ENCODE results near the gene BICRAL. TPM values are rescaled to one million over a fixed set of nuclear protein-coding genes. Genes with fewer than 3 reads are reported as not detected.
"Not testable (repeated sequence)": the region's sequence is repeated elsewhere in the genome, so short reads cannot be mapped to it uniquely, and the experiment has no call there.

The BICRAL gene
- 6.2 and 6.7 TPM in 2 replicates for total RNA-seq
- long read RNA-seq, partial matches to known transcripts: 0 of 2 reads
- long read RNA-seq, other reads (novel, unspliced or antisense): 2 of 2 reads

DNA sequence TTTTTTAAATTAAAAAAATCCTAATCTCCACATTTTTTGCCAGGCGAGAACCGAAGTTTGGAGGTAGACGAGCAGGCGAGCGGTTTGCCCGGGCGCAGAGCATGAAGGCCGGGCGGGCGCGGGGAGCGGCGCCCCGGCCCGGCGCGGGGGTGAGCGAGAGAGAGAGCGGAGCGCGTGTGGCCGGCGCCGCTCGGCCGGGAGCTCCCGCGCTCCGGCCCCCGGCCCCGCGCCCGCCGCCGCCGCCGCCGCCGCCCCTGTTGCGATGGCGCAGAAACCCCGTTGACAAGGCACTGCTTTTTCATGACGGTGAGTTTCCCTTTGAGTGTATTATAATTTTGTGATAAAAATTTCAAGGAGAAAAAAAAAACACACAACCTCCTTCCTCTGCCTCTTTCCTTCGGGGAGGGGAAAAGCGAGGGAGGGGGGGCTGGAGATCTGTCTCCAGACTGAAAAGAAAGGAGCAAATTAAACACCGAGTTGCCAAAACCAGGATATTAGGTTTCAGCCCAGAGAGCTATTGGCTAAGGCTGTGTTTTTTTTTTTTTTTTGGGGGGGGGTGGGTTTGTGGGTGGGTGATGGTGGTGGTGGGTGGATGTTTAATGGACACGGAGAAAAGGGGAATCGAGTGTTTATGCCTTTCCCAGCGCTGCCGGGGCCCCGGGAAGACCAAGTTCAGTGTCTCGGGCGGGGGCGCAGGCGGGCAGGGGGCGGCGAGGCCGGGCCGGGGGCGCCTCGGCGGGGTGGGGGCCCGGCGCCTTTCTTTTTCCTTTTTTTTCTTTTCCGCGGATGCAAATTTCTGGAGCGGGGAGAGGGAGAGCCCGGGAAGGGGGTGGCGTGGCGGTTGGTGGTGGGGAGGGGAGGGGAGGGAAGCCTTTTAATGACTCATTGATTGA lies at the start of gene BICRAL:
BICRAL (plus strand) TSS at position 257 of the 893 bp plus-strand sequence. CDS start 39,971 bp downstream, outside the sequence.
- Mint-ChIP-seq H3K36me3 (ENCODE audit: low read depth) (peaks cover 6% of the 10 kb centered on the region), H3K4me3 (peak within 1 kb of the TSS; percentile 99), H3K27ac (ENCODE audit: unreplicated experiment) (peak within 1 kb of the TSS; percentile 99), H3K9me3 (no peaks in the 10 kb centered on the region), H3K4me1 (peaks cover 13% of the 10 kb centered on the region), H3K27me3 (ENCODE audit: low read depth) (peaks cover 5% of the 10 kb centered on the region)
- peak; percentile 65 for DNase-seq (ENCODE audit: low read depth, low spot score)
- TF ChIP-seq, protein P1, sequence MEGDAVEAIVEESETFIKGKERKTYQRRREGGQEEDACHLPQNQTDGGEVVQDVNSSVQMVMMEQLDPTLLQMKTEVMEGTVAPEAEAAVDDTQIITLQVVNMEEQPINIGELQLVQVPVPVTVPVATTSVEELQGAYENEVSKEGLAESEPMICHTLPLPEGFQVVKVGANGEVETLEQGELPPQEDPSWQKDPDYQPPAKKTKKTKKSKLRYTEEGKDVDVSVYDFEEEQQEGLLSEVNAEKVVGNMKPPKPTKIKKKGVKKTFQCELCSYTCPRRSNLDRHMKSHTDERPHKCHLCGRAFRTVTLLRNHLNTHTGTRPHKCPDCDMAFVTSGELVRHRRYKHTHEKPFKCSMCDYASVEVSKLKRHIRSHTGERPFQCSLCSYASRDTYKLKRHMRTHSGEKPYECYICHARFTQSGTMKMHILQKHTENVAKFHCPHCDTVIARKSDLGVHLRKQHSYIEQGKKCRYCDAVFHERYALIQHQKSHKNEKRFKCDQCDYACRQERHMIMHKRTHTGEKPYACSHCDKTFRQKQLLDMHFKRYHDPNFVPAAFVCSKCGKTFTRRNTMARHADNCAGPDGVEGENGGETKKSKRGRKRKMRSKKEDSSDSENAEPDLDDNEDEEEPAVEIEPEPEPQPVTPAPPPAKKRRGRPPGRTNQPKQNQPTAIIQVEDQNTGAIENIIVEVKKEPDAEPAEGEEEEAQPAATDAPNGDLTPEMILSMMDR (conservative IDR thresholded peaks at IDR 0.05): no peak

- H3K4me3 Mint-ChIP-seq; DNase-seq (ENCODE audit: low read depth, low spot score); H3K27ac Mint-ChIP-seq (ENCODE audit: unreplicated experiment); H3K4me1 Mint-ChIP-seq; H3K9me3 Mint-ChIP-seq; H3K36me3 Mint-ChIP-seq (ENCODE audit: low read depth): not testable (repeated sequence)
- peaks cover 10% of the 10 kb centered on the region for H3K27me3 Mint-ChIP-seq (ENCODE audit: low read depth)
Observed at GRCh38 chr6:42733867-42734481, 47.9 kb upstream of the BICRAL start.

DNA sequence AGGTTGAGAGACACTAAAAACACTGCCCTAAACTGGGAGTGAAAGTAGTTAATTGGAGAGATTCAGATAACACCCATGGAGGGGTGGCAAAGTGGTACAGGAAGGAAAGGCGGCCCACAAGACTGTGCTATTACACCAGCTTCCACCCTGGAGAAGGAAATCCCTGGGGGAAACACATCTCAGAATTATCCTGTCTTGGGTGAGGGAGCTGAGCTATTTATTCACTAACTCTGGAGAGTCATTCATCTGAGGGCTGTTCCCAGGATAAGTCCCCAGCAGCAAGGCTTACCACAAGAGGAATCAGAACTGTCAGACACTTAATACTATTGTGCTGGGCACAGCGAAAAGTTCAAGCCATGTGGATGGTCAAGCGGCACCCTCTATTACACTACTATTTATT lies 45.9 kb upstream of the BICRAL start:
- H3K27ac Mint-ChIP-seq (ENCODE audit: unreplicated experiment): no peak overlapping the region
- no peaks in the 10 kb centered on the region for H3K4me1 Mint-ChIP-seq
- no peaks in the 10 kb centered on the region for H3K9me3 Mint-ChIP-seq
- DNase-seq (ENCODE audit: low read depth, low spot score): no peak
- H3K27me3 Mint-ChIP-seq (ENCODE audit: low read depth): peaks cover 14% of the 10 kb centered on the region
- H3K4me3 Mint-ChIP-seq: no peak overlapping the region
- no peaks in the 10 kb centered on the region for H3K36me3 Mint-ChIP-seq (ENCODE audit: low read depth)
- TF ChIP-seq, protein P1 (conservative IDR thresholded peaks at IDR 0.05): no peak

DNA sequence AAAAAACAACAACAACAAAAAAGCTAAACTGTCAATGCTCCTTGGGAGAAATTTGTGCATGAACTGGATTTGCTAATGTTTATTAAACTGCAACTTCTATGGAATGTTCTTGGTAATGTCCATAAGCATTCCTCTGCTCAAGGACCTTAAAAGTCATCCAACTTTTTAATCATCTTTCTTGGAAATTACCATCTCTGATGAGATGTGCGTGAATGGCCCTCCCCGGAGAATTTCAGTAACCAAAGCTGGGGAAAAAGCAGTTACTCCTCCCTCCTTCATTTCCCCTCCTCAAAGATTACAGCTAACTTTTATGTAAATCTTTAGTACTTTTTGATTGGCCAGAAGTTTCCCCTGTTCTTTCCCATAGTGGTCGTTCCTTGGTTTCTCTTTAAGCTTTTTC lies 41.1 kb upstream of the BICRAL start:
- Mint-ChIP-seq H3K4me1 (peaks cover 18% of the 10 kb centered on the region), H3K9me3 (no peaks in the 10 kb centered on the region), H3K27ac (ENCODE audit: unreplicated experiment) (no peak overlapping the region), H3K27me3 (ENCODE audit: low read depth) (peaks cover 14% of the 10 kb centered on the region), H3K4me3 (peak overlapping the region; percentile 56), H3K36me3 (ENCODE audit: low read depth) (peaks cover under 1% of the 10 kb centered on the region)
- DNase-seq (ENCODE audit: low read depth, low spot score): no peak
- TF ChIP-seq, protein P1 (conservative IDR thresholded peaks at IDR 0.05): no peak

DNA sequence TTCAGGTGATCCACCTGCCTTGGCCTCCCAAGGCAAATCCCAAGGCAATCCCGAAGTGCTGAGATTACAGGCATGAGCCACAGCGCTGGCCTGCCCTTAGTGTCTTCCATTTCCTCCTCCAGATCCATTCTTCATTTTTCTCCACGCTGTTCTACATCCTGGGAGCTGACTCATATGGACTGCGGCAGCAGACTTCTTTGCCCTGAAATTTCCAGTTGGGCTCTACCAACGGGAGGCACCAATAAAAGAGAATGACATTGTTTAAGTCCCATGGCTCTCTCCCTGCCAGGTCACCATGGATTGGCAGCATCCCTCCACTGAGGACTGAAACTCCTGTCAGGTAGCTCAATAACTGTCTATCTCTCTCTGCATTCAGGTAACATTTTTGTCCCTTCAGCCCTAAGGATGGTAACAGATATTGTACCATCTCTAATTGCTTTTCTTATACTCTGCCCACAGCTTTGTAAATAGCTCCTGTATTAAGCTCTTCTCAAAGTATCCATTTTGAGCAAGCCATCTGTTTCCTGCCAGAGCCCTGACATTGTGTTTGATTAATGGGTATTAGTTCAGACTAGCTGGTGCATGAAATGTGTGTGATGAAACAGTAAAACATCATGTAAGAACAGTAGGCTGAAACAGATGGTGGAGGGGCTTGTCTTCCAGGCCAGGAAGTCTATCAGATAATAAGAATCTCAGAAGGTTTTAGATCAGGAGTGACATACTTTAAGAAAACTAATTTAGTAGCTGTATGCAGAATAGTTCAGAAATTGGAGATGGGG lies 39.5 kb upstream of the BICRAL start:
- no peak for DNase-seq (ENCODE audit: low read depth, low spot score)
- TF ChIP-seq, protein P1 (conservative IDR thresholded peaks at IDR 0.05): no peak
- no peaks in the 10 kb centered on the region for H3K9me3 Mint-ChIP-seq
- H3K36me3 Mint-ChIP-seq (ENCODE audit: low read depth): peaks cover 2% of the 10 kb centered on the region
- no peak overlapping the region for H3K27ac Mint-ChIP-seq (ENCODE audit: unreplicated experiment)
- H3K4me1 Mint-ChIP-seq: peaks cover 23% of the 10 kb centered on the region
- H3K4me3 Mint-ChIP-seq: peak overlapping the region; percentile 80
- H3K27me3 Mint-ChIP-seq (ENCODE audit: low read depth): peaks cover 13% of the 10 kb centered on the region
